ENCODE measurements around the gene STK32B.
"Not testable (repeated sequence)": the region's sequence is repeated elsewhere in the genome, so short reads cannot be mapped to it uniquely, and the experiment has no call there.

STK32B gene

GRCh38 chr4:5250536-5250935 lies 199.3 kb downstream of the STK32B start:
- DNase-seq (ENCODE audit: low read depth in 2 of 3, low spot score in 1 of 3), result not testable (repeated sequence)

- DNase-seq (ENCODE audit: low read depth in 2 of 3, low spot score in 1 of 3), result no peak
Measured at GRCh38 chr4:5256421-5256820, 205.1 kb downstream of the STK32B start.

- DNase-seq (ENCODE audit: low read depth in 2 of 3, low spot score in 1 of 3), result no peak
Measured at GRCh38 chr4:5257086-5257485, 205.8 kb downstream of the STK32B start.

GRCh38 chr4:5259471-5259870 lies 208.2 kb downstream of the STK32B start:
- no peak for DNase-seq (ENCODE audit: low read depth in 2 of 3, low spot score in 1 of 3)

- no peak for DNase-seq (ENCODE audit: low read depth in 2 of 3, low spot score in 1 of 3)
Measured at GRCh38 chr4:5260121-5260520, 208.8 kb downstream of the STK32B start.

- DNase-seq (ENCODE audit: low read depth in 2 of 3, low spot score in 1 of 3), result no peak
Measured at GRCh38 chr4:5261866-5262265, 210.6 kb downstream of the STK32B start.

- DNase-seq (ENCODE audit: low read depth in 2 of 3, low spot score in 1 of 3), result no peak
Measured at GRCh38 chr4:5266991-5267390, 215.7 kb downstream of the STK32B start.

GRCh38 chr4:5267408-5267807 lies 216.1 kb downstream of the STK32B start:
- no peak for DNase-seq (ENCODE audit: low read depth in 2 of 3, low spot score in 1 of 3)

- DNase-seq (ENCODE audit: low read depth in 2 of 3, low spot score in 1 of 3), result no peak
Measured at GRCh38 chr4:5276475-5277075, 225.3 kb downstream of the STK32B start.

- DNase-seq (ENCODE audit: low read depth in 2 of 3, low spot score in 1 of 3), result no peak
Measured at GRCh38 chr4:5277079-5277478, 225.8 kb downstream of the STK32B start.

- DNase-seq (ENCODE audit: low read depth in 2 of 3, low spot score in 1 of 3), result no peak
Measured at GRCh38 chr4:5278213-5278612, 226.9 kb downstream of the STK32B start.

GRCh38 chr4:5280069-5280468 lies 228.8 kb downstream of the STK32B start:
- DNase-seq (ENCODE audit: low read depth in 2 of 3, low spot score in 1 of 3), result not testable (repeated sequence)

GRCh38 chr4:5280828-5281227 lies 229.5 kb downstream of the STK32B start:
- DNase-seq (ENCODE audit: low read depth in 2 of 3, low spot score in 1 of 3), result peak in 1 of 3 donors; percentile 8

GRCh38 chr4:5283837-5284236 lies 232.6 kb downstream of the STK32B start:
- DNase-seq (ENCODE audit: low read depth in 2 of 3, low spot score in 1 of 3), result no peak

- no peak for DNase-seq (ENCODE audit: low read depth in 2 of 3, low spot score in 1 of 3)
Measured at GRCh38 chr4:5284517-5284916, 233.2 kb downstream of the STK32B start.

- DNase-seq (ENCODE audit: low read depth in 2 of 3, low spot score in 1 of 3), result no peak
Measured at GRCh38 chr4:5292101-5292500, 240.8 kb downstream of the STK32B start.

GRCh38 chr4:5298000-5298787 lies 246.9 kb downstream of the STK32B start:
- not testable (repeated sequence) for DNase-seq (ENCODE audit: low read depth in 2 of 3, low spot score in 1 of 3)

GRCh38 chr4:5300283-5300682 lies 249.0 kb downstream of the STK32B start:
- no peak for DNase-seq (ENCODE audit: low read depth in 2 of 3, low spot score in 1 of 3)

- no peak for DNase-seq (ENCODE audit: low read depth in 2 of 3, low spot score in 1 of 3)
Measured at GRCh38 chr4:5307928-5308327, 256.6 kb downstream of the STK32B start.

GRCh38 chr4:5322321-5322720 lies 271.0 kb downstream of the STK32B start:
- no peak for DNase-seq (ENCODE audit: low read depth in 2 of 3, low spot score in 1 of 3)

GRCh38 chr4:5330339-5330989 lies 279.2 kb downstream of the STK32B start:
- DNase-seq (ENCODE audit: low read depth in 2 of 3, low spot score in 1 of 3), result no peak

- DNase-seq (ENCODE audit: low read depth in 2 of 3, low spot score in 1 of 3), result no peak
Measured at GRCh38 chr4:5337731-5338130, 286.5 kb downstream of the STK32B start.
